ENCODE data around the gene COLGALT1. TPM values are rescaled to one million over a fixed set of nuclear protein-coding genes. Genes with fewer than 3 reads are reported as not detected.

The COLGALT1 gene
- total RNA-seq, 1 experiment from 2014 or later = 150 TPM

DNA sequence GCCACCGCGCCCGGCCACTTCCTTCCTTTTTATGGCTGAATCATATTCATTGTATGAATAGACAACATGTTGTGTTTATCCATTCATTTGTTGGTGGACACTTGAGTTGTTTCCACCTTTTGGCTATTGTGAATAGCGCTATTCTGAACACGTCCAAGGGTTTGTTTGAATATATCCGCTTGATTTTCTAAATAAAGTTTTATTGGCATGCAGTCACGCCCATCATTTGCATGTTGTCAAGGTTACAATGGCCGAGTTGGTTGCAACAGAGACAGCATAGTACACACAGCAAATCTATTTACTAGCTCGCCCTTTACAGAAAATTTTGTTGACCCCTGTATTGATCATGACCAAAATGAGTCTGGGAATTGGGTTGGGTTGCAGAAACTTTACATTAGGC is 43.5 kb downstream of the COLGALT1 start:
- no peak for DNase-seq (ENCODE audit: low read depth)

DNA sequence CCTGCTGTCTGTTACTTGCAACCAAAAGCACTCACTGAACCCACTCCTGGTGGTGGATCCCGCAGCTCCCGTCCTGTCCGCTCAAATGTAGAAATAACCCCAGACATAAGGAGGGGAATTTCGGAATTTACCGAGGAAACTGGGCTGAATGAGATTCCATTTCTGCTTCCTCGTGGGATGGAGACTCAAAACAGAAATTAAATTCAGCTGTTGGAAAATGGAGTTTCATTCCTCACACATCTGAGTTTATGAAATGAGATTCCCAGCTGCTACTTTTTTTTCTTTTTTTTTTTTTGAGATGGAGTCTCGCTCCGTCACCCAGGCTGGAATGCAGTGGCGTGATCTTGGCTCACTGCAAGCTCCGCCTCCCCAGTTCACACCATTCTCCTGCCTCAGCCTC is 44.3 kb downstream of the COLGALT1 start:
- no peak for DNase-seq (ENCODE audit: low read depth)

DNA sequence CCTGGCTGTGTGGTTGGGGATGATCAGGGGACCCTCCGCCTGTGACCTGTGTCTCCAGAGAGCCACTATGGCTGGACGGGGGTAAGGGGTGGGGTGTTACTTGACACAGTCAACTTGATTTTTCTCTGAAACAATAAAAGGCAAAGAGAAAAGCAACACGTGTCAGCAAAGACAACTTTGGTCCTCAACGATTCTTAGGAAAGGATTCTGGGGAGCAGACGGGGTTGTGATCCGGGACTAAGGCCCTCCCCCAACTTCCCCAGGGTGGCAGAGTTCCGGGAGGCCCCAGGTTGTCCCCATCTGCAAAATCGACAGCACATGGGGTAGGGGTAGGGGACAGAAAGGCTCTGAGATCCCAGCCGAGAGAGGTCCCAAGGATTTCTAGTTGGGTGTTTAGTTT is 46.2 kb downstream of the COLGALT1 start:
- DNase-seq (ENCODE audit: low read depth) = no peak

DNA sequence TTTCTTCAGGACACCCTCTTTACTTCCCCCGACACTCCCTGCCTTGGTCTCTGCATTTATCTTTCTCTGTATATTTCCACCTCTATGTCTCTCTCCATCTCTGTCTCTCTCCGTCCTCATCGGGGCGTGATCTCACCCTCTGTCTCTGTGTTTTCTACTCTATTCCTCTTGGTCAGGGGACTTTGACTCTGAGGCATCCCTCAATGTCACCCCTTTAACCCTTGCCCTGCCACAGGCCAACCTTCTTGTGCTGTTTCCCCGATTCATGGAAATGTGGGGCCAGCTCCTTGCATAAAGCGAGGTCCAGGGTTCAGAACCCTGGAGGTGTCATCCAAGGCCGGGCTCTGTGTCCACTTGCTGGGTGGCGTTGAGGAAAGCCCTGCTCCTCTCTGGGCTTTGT is 46.8 kb downstream of the COLGALT1 start:
- no peak for DNase-seq (ENCODE audit: low read depth)

GRCh38 chr19:17602872-17603510 is 47.5 kb downstream of the COLGALT1 start:
- no peak for DNase-seq (ENCODE audit: low read depth)

DNA sequence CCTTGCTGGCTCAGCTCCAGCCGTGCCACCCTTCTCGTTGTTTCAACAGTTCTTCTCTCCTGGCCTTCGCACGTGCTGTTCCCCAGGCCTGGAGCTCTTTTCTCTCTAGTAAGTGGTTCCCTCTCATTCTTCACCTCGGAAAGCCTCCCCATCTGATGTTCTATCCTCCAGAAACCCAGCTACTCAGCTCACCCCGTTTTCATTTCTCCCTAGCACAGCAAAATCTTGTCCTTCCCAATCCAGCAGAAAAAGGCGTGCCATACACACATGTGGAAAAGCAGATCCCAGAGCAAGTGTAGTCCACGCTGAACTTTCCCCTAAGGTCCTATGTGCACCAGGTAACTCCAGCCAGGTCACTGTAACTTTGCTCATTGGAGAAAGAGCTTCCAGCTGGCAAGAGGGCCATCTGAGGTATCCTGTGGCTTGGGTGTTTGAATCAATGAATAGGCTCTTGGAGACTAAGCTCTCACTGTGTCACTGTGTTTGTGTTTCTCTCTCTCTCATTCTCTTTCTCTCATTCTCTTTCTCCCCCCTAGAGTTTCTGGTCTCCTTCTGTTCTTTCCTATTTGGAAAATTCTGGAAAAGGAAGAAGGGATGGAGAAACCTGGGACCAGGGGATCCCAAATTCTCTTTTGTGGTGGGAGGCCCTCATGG is 49.0 kb downstream of the COLGALT1 start:
- DNase-seq (ENCODE audit: low read depth) = no peak

- DNase-seq (ENCODE audit: low read depth) = no peak
Observed at GRCh38 chr19:17605117-17605516, 49.7 kb downstream of the COLGALT1 start.

- peak; percentile 79 for DNase-seq (ENCODE audit: low read depth)
Observed at GRCh38 chr19:17605761-17606589, 50.5 kb downstream of the COLGALT1 start.

- DNase-seq (ENCODE audit: low read depth) = no peak
Observed at GRCh38 chr19:17606590-17607185, 51.2 kb downstream of the COLGALT1 start.

DNA sequence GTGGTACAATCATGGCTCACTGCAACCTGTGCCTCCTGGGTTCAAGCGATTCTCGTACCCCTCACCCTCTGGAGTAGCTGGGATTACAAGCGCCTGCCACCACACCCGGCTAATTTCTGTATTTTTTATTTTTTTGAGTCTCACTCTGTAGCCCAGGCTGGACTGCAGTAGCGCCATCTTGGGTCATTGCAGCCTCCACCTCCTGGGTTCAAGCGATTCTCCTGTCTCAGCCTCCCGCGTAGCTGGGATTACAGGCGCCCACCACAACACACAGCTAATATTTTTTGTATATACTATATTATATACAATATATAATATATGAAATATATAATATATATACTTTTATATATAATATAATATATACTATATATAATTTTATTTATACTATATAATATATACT is 52.5 kb downstream of the COLGALT1 start:
- no peak for DNase-seq (ENCODE audit: low read depth)

- peak; percentile 40 for DNase-seq (ENCODE audit: low read depth)
Observed at GRCh38 chr19:17610384-17610783, 54.9 kb downstream of the COLGALT1 start.

- no peak for DNase-seq (ENCODE audit: low read depth)
Observed at GRCh38 chr19:17611462-17612244, 56.2 kb downstream of the COLGALT1 start.

- DNase-seq (ENCODE audit: low read depth) = no peak
Observed at GRCh38 chr19:17614476-17614875, 59.0 kb downstream of the COLGALT1 start.

DNA sequence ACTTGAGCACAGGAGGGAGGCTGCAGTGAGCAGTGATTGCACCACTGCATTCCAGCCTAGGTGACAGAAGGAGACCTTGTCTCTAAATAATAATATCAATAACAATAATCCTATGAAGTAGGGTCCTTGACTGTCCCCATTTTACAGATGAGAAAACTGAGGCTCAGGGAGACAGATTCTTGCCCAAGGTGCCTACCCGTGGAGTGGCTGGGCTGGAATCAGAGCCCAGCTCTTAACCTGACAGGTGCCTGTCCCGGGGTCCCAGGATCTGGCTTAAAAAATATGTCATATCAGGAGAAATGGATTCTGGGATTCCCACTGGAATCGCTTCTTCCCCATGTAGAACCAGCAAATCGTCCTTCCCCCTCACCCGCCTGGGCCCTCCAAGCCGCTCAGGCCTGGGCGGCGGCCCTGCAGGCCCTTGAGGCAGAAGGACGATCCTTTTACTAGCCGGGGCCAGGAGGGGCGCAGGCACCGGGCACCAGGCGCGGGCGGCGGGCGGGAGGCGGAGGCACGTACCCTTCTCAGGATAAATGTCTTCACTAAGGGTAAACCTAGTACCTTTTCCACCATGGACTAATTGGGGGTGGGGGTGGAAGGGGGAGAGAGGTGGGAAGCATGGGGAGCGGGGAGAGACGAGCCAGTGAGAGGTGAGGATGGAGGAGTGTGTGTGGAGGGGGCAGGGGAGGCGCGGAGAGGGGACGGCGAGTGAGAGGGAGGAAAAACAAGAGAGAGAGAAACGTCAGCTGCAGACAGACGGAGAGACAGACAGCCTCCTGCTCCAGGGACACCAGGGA is 60.6 kb downstream of the COLGALT1 start:
- no peak for DNase-seq (ENCODE audit: low read depth)

GRCh38 chr19:17616686-17616960 is 61.2 kb downstream of the COLGALT1 start:
- DNase-seq (ENCODE audit: low read depth) = no peak

DNA sequence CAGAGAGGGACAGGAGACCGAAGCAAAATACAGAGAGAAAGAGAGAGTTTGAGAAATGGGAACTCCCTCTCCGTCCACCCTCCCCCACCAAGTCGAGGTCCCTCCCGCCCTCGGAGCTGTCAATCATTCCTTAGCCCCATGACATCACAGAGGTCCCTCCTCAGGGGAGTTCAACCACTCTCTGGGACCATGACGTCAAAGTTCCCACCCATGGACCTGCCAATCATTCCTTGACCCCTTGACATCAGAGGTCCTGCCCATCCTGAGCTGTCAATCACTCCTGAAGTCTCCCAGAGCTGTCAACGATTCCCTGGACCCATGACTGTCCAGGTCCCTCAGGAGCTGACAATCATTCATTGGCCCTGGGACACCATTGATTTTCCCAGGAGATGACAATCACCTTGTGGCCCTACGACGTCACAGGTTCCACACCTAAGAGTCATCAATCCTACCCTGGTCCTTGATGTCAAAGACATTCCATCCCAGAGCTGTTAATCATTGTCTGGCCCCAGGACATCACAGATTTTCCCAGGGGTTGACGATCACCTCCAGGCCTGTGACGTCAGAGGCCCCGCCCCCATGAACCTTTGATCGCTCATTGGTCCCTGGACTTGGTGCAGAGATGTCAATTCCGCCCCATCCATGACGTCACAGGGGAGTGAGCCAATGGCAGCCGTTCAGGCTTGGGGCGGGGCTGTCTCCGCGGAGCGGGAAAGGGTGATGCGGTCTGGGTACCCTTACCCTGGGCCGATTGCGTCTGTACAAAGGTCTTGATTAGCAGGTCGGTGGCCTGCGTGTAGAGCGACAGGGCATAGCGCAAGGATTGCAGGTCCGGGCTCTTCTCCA is 61.7 kb downstream of the COLGALT1 start:
- peak; percentile 50 for DNase-seq (ENCODE audit: low read depth)

DNA sequence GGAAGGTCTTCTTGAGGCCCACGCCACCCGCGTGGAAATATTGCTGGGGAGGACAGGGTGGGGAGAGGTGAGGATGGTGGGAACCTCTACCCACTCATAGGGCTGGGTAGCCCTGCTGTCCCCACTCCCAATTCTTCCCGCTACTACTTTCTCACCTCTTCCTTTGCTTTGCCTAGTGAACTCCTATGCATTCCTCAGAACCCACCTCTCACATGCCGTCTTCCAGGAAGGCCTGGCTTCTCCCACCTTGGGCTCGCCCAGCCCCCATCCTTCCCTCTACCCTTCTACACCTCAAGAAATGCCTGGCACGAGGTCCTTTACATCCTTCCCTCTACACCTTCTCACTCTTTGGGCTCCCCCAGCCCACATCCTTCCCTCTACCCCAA is 62.4 kb downstream of the COLGALT1 start:
- DNase-seq (ENCODE audit: low read depth) = no peak

DNA sequence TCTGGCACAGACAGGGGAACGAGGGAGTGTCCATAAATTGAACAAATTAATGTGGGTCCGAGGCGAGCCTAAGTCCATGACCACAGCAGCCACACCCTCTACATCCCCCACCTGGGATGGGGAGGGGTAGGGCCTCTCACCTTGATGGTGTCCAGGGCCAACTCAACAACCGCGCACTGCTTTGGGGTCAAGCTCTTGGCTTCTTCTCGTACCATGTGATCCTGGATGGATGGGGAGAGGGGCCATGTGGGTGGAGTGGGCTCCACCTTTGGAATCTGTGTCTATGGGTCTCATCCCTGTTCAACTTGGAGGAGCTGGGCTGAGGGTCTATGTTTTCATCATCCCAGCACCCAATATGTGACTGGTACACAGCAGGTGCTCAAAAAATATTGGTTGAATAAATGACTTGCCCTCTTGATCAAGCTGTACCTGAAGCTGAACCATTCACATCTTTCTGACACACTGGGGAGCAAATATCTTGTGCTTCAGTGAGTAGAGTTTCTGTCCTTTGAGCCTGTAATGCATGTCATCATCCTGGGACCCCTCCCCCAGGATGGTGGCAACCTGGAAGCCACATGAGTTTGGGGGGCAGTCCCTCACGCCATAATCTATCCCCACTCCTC is 62.9 kb downstream of the COLGALT1 start:
- DNase-seq (ENCODE audit: low read depth) = no peak

DNA sequence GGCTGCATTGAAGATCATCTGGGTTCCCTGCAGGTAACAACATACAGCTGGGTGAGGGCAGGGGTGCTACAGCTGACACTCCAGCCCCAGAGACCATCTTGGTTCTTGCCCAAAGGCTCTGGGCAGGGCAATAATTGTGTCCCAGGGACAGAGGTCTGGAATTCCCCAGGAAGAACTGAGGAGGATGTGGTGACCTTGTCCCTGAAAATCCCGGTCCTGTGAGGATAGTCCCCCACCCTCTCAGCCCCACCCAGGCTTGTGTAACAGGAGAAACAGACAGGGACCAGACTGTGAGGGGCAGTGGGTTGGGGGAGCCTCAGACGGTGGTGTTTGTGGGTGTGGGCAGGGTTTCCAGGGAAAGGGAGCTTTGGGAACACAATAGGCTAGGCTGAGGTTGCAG is 63.5 kb downstream of the COLGALT1 start:
- DNase-seq (ENCODE audit: low read depth) = no peak

DNA sequence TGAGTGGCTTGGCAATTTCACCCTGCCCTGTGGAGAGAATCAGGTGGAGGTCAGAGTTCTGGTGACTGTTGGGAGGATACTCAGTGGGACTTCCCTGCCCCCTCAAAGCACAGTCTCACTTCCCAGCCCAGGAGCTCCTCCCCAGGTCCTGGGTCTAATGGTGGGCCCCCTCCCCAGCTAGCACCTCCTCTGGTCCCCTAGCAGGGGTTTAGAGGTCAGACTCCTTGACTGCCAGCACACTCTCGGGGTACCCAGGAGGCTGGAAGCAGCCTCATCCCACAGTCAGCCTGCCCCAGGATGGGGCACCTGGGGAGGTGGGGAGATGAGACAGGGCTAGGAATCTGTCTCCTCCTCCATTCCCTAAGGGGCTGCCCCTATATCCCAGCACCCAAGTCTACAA is 65.2 kb downstream of the COLGALT1 start:
- no peak for DNase-seq (ENCODE audit: low read depth)
